OCI-LY3 (cell line): ENCODE results near the gene PTPRD.

Source experiments
- H2AFZ ChIP-seq: fragments of 200-600, 300-600 bp; shearing (Covaris generic); 2 replicates; pipeline ENCODE4 v1.6.0; 2014; ENCODE audit warnings: antibody characterized with exemption, low read depth, low read length
- H3K27ac ChIP-seq: fragments of 200-600, 300-600 bp; sonication (generic); 2 replicates; pipeline ENCODE4 v1.5.1; 2014; ENCODE audit warnings: mild to moderate bottlenecking, low read length, moderate library complexity, mixed read lengths
- H3K27me3 ChIP-seq: fragments of 200-600, 300-600 bp; sonication (generic); 2 replicates; pipeline ENCODE4 v1.6.1; 2014; ENCODE audit warnings: low read depth, low read length, mixed read lengths
- H3K36me3 ChIP-seq: fragments of 200-600, 300-600 bp; sonication (generic); replicated peaks from 2 replicates; pipeline ENCODE3; 2014; ENCODE audit warnings: low read depth, low read length, mixed read lengths
- H3K4me1 ChIP-seq: fragments of 300-600, 200-600 bp; sonication (generic); 2 replicates; pipeline ENCODE4 v1.6.1; 2014; ENCODE audit warnings: low read length, mixed read lengths
- H3K4me2 ChIP-seq: fragments of 200-600, 300-600 bp; sonication (generic); 2 replicates; pipeline ENCODE4 v1.6.1; 2014; ENCODE audit warnings: low read length, mixed read lengths
- H3K4me3 ChIP-seq: fragments of 300-600, 200-600 bp; sonication (generic); 2 replicates; pipeline ENCODE4 v1.5.1; 2014; ENCODE audit warnings: antibody characterized with exemption, mild to moderate bottlenecking, low read length, moderate library complexity
- H3K79me2 ChIP-seq: fragments of 300-600, 200-600 bp; shearing (Covaris generic); 2 replicates; pipeline ENCODE4 v1.6.1; 2014; ENCODE audit warnings: mild to moderate bottlenecking, low read length, mixed read lengths
- H3K9ac ChIP-seq: fragments of 300-600, 200-600 bp; shearing (Covaris generic); 2 replicates; pipeline ENCODE4 v1.6.0; 2014; ENCODE audit warnings: mild to moderate bottlenecking, low read length, moderate library complexity
- H3K9me3 ChIP-seq: fragments of 200-600, 300-600 bp; shearing (Covaris generic); 2 replicates; pipeline ENCODE4 v1.6.1; 2014; ENCODE audit warnings: low read length, mixed read lengths; ENCODE audit not compliant: insufficient read depth
- H4K20me1 ChIP-seq: fragments of 200-600, 300-600 bp; sonication (generic); 2 replicates; pipeline ENCODE4 v1.6.1; 2016; ENCODE audit warnings: low read length, mixed read lengths; ENCODE audit not compliant: insufficient read depth
- CTCF ChIP-seq: fragments of 200-600, 300-600 bp; sonication (generic); IDR thresholded peaks from 2 replicates; pipeline ENCODE4 v1.5.1; 2014; ENCODE audit warnings: antibody characterized with exemption, low read length, low read depth
- EZH2phosphoT487 ChIP-seq: fragments of 200-600 bp; shearing (Covaris generic); IDR thresholded peaks from 2 replicates; pipeline ENCODE4 v1.6.1; 2018; ENCODE audit warnings: antibody characterized with exemption, mixed run types, low read depth

Gene PTPRD

GRCh38 chr9:10436756-10437155 lies 176.0 kb downstream of the PTPRD start:
- no peak overlapping the region for H3K9ac ChIP-seq
- no peaks in the 10 kb centered on the region for H3K79me2 ChIP-seq
- no peak overlapping the region for H3K4me3 ChIP-seq
- H2AFZ ChIP-seq: no peak overlapping the region
- H3K4me1 ChIP-seq: no peaks in the 10 kb centered on the region
- no peaks in the 10 kb centered on the region for H3K36me3 ChIP-seq
- TF ChIP-seq EZH2phosphoT487: no peak
- TF ChIP-seq CTCF: no peak
- no peak overlapping the region for H3K27ac ChIP-seq
- no peaks in the 10 kb centered on the region for H3K27me3 ChIP-seq
- H3K9me3 ChIP-seq: no peaks in the 10 kb centered on the region
- H3K4me2 ChIP-seq: no peak overlapping the region
- no peaks in the 10 kb centered on the region for H4K20me1 ChIP-seq

- Histone ChIP-seq H3K79me2 (no peaks in the 10 kb centered on the region), H4K20me1 (no peaks in the 10 kb centered on the region), H3K9ac (no peak overlapping the region), H3K9me3 (no peaks in the 10 kb centered on the region), H3K27ac (no peak overlapping the region), H3K4me1 (no peaks in the 10 kb centered on the region), H3K4me3 (no peak overlapping the region), H2AFZ (no peak overlapping the region), H3K4me2 (no peak overlapping the region), H3K27me3 (no peaks in the 10 kb centered on the region), H3K36me3 (no peaks in the 10 kb centered on the region)
- TF ChIP-seq EZH2phosphoT487: no peak
These were observed 178.4 kb downstream of the PTPRD start for GRCh38 chr9:10434412-10434811.

GRCh38 chr9:10411272-10411671 lies 201.5 kb downstream of the PTPRD start:
- no peaks in the 10 kb centered on the region for H3K9me3 ChIP-seq
- H3K27ac ChIP-seq: no peak overlapping the region
- no peak overlapping the region for H3K4me2 ChIP-seq
- H4K20me1 ChIP-seq: no peaks in the 10 kb centered on the region
- H3K79me2 ChIP-seq: no peaks in the 10 kb centered on the region
- H3K4me3 ChIP-seq: no peak overlapping the region
- TF ChIP-seq CTCF: no peak
- TF ChIP-seq EZH2phosphoT487: no peak
- no peak overlapping the region for H3K9ac ChIP-seq
- no peak overlapping the region for H2AFZ ChIP-seq
- no peaks in the 10 kb centered on the region for H3K36me3 ChIP-seq
- H3K27me3 ChIP-seq: no peaks in the 10 kb centered on the region
- no peaks in the 10 kb centered on the region for H3K4me1 ChIP-seq

GRCh38 chr9:10403283-10403682 lies 209.5 kb downstream of the PTPRD start:
- no peak overlapping the region for H3K9ac ChIP-seq
- TF ChIP-seq EZH2phosphoT487 (no peak), CTCF (no peak)
- H4K20me1 ChIP-seq: no peaks in the 10 kb centered on the region
- no peaks in the 10 kb centered on the region for H3K9me3 ChIP-seq
- no peak overlapping the region for H3K4me3 ChIP-seq
- H3K4me1 ChIP-seq: no peaks in the 10 kb centered on the region
- H3K36me3 ChIP-seq: no peaks in the 10 kb centered on the region
- no peak overlapping the region for H3K27ac ChIP-seq
- H3K4me2 ChIP-seq: no peak overlapping the region
- H3K27me3 ChIP-seq: no peaks in the 10 kb centered on the region
- no peak overlapping the region for H2AFZ ChIP-seq
- no peaks in the 10 kb centered on the region for H3K79me2 ChIP-seq

- no peak overlapping the region for H2AFZ ChIP-seq
- H3K27me3 ChIP-seq: no peaks in the 10 kb centered on the region
- H3K4me3 ChIP-seq: no peak overlapping the region
- H3K27ac ChIP-seq: no peak overlapping the region
- H3K4me1 ChIP-seq: no peaks in the 10 kb centered on the region
- H3K36me3 ChIP-seq: no peaks in the 10 kb centered on the region
- H3K9ac ChIP-seq: no peak overlapping the region
- no peaks in the 10 kb centered on the region for H3K79me2 ChIP-seq
- TF ChIP-seq EZH2phosphoT487 (no peak), CTCF (no peak)
- no peaks in the 10 kb centered on the region for H4K20me1 ChIP-seq
- H3K9me3 ChIP-seq: no peaks in the 10 kb centered on the region
- no peak overlapping the region for H3K4me2 ChIP-seq
These were observed 216.2 kb downstream of the PTPRD start for GRCh38 chr9:10396615-10397014.
